Hypothalamus (tissue), 51 donors: ENCODE results near the gene PCDH8.
A peak's percentile ranks its signal among the peaks of the same experiment; 100 is the strongest.
"Not testable (repeated sequence)": the region's sequence is repeated elsewhere in the genome, so short reads cannot be mapped to it uniquely, and the experiment has no call there.

Experiments
- DNase-seq, 51 donors: peaks; one replicate each; lab custom pipeline; 2025; lab: John Stamatoyannopoulos, UW

Gene PCDH8

DNA sequence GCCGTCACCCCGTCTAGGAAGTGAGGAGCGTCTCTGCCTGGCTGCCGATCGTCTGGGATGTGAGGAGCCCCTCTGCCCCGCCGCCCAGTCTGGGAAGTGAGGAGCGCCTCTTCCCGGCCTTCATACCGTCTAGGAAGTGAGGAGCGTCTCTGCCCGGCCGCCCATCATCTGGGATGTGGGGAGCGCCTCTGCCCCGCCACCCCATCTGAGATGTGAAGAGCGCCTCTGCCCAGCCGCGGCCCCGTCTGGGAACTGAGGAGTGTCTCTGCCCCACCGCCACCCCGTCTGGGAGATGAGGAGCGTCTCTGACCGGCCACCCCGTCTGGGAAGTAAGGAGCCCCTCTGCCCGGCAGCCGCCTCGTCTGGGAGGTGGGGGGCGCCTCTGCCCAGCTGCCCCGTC lies 30.6 kb downstream of the PCDH8 start:
- not testable (repeated sequence) for DNase-seq

DNA sequence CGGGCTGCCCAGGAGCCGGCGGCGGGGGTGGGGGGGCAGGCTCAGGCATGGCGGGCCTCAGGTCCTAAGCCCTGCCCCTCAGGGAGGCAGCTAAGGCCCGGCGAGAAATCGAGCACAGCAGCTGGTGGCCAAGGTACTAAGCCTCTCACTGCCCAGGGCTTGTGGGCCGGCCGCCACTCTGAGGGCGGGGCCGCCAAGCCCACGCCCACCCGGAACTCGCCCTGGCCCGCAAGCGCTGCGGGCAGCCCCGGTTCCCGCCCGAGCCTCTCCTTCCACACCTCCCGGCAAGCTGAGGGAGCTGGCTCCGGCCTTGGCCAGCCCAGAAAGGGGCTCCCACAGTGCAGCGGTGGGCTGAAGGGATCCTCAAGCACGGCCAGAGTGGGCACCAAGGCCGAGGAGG lies 33.1 kb downstream of the PCDH8 start:
- no peak for DNase-seq

DNA sequence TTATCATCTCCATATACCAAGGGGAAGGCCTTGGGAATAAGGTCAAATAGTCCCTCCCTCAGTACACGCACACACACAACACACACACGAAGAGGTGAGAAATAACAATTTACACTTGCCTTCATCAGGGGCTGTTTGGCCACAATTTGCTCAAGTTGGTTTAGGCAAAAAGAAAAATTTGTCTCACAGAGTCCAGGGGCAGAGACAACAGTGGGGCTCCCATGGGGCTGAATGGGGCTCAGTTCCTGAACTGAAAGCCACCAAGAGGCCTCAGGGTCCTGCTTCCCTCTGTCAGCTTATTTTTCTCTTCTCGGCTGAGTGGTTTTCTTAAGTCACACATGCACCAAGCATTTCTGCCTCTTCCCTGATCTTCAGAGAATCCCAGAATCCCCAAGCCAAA lies 35.5 kb downstream of the PCDH8 start:
- DNase-seq = no peak

GRCh38 chr13:52811841-52812240 lies 36.6 kb downstream of the PCDH8 start:
- no peak for DNase-seq

- DNase-seq = no peak
Measured at GRCh38 chr13:52810526-52810925, 37.9 kb downstream of the PCDH8 start.

- DNase-seq = no peak
Measured at GRCh38 chr13:52810011-52810410, 38.4 kb downstream of the PCDH8 start.

DNA sequence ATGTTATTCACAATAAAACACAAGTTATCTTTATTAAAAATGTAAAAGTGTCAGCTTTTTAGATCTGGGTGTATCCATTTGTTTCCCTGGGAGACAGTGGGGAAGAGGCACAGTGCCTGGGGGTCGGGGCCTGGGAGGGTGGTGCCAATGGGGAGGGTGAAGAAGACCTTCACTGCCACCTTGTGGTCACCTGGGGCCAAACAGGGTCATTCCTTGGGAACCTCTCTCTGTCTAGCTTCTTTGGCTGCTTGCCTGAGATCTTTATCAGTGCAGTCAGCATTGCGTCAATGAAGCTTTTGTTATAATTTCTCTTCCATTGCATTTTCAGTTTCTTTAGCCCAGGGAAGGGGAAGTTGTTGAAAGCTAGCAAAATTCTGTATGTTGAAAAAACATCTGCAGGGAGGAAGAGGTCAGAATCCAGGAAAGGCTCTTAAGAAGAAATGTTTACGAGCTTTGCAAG lies 39.1 kb downstream of the PCDH8 start:
- DNase-seq = peak in 36 of 51 donors; percentile 2 to 69 (median 31)

DNA sequence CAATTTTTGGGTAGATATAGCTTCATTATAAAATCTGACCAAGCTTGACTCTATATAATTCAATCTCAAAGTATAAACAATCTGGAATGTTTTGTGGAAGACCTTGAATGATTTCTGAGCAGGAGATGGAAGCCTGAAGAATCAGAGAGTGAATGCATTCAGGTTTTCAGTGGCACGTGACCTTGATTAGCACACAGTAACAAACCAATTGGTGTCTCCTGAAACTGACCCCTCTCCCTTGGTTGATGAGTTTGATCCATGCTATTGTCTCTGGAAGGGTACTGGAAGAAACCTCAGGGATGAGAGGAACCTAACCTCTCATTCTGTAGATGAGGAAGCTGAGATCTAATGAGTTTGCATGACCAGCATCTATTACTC lies 39.6 kb downstream of the PCDH8 start:
- DNase-seq = no peak

DNA sequence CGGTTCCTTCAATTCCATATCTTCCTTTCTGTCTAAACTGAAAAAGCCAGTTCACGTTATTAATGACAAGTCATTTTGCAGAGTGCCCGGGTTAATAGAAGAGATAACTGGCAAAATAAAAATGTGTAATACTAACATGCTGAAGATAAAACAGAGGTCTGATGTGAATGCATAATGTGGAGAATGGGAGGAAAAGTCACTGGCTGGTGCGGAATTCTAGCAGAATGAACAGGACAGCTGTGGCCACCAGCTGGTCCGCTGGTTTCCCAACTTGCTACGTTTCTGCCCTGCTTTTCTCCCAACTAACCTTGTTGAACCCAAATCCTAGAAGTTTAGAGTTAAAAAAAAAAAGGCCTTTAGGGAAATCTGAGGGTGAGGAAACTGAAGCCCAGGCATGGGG lies 42.4 kb downstream of the PCDH8 start:
- DNase-seq = peak in 1 of 51 donors; percentile 8

DNA sequence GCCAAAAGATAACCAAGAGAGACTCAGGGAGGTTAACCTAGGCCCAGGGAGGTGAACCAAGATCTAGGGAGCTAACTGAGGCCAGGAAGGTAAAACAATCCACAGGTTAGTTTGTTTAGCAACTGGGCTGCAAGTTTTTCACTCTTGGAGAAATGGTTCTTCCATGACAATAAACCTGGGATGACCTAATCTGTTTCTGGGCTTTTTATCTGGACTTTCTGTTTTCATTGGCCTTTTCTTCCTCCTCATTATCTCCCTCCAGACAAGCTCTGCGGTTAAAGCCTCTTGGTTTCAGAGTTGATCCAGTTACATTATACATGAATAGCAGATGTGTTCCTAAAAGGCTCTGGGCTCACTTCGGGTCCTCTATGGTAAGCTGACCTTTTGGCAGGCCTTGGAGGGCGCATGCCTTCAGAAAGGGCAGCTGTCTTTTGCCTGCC lies 44.2 kb downstream of the PCDH8 start:
- DNase-seq = no peak

DNA sequence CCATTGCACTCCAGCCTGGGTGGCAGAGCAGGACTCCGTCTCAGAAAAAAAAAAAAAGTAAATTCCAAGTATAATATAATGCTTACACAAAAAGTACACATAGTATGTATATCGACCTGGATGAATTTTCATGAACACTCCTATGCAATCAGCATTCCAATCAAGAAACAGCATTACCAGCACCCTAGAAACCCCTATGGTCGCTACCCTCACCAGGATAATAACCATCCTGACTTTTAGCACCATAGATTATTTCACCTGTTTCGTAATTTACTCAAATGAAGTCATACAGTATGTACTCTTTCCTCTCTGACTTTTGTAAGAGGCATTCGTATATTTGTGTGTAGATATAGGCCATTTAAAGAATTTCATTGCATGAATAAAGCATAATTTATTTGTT lies 47.6 kb downstream of the PCDH8 start:
- no peak for DNase-seq

DNA sequence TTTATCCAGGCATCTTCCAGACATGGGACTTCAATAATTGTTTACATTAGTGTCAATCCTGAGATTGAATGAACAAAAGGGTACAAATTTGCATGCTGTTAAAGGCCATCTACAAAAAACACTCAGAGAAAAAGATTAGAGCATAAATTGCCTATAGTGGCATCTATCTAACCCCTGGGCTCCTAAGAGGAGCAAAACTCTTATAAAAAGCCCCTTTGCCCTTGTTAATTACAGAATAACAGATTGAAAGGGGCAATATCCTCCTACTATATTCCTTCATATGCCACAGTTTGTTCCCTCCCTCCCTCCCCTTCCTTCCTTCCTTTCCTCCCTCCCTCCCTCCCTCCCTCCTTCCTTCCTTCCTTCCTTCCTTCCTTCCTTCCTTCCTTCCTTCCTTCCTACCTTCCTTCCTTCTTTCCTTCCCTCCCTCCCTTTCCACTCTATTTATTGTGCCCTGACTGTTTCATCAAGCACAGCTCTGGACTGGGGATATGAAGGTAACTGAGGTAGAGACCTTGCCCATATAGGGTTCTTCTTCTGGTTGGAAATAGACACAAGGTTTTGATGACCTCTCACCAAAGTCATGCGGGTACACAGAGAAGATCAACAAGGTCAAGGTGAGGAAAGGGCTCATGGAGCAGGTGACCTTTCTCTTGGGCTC lies 49.5 kb downstream of the PCDH8 start:
- DNase-seq = no peak

- peak in 1 of 51 donors; percentile 11 for DNase-seq
Measured at GRCh38 chr13:52797176-52797575, 51.3 kb downstream of the PCDH8 start.

DNA sequence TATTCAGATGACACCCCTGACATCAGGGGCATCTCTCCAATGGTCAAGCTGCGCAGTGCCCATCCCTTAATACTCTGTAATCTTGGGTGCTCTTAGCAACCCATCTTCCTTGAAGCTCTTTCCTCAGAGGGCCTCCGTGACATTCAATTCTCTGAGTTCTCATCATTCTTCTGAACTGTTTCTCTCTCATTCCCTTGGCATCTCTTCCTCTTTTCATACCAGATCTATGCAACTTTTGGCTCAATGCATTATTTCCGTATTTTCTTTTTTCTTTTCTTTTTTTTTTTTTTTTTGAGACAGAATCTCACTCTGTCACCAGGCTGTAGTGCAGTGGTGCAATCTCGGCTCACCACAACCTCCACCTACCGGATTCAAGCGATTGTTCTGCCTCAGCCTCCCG lies 53.9 kb downstream of the PCDH8 start:
- DNase-seq = no peak

DNA sequence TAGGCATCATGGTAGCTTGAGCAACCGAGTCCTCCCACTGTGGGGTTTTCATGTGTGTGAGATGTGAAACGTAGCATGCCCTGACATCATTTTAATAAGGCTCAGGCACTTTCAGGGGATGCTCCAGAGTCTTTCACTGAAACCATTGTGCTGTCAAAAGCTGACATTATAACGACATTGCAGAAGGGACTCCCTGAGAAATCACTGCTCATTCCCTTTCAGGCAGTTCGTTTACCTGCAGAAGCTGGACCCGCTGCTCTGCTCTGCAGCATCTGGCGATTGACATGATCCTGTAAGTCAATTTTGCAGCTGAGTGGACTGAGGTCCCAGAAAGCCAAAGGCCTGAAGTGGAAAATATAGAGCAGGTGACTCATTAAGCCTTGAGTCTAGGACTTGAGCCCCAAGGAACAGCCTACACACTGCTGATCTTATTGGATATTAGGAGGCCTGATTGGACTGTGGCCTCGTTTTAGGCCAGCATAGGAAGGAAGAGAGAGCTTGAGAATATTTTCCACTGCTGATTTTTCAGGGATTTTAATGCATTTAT lies 54.9 kb downstream of the PCDH8 start:
- DNase-seq = no peak
